Left hindlimb (tissue), 1 donor: ENCODE measurements around the gene FCGR2B.
"Not testable (repeated sequence)": the region's sequence is repeated elsewhere in the genome, so short reads cannot be mapped to it uniquely, and the experiment has no call there.

Experiments
- DNase-seq: peaks from one replicate; pipeline ENCODE4 v3.0.0-alpha.2; 2018

Gene FCGR2B

DNA sequence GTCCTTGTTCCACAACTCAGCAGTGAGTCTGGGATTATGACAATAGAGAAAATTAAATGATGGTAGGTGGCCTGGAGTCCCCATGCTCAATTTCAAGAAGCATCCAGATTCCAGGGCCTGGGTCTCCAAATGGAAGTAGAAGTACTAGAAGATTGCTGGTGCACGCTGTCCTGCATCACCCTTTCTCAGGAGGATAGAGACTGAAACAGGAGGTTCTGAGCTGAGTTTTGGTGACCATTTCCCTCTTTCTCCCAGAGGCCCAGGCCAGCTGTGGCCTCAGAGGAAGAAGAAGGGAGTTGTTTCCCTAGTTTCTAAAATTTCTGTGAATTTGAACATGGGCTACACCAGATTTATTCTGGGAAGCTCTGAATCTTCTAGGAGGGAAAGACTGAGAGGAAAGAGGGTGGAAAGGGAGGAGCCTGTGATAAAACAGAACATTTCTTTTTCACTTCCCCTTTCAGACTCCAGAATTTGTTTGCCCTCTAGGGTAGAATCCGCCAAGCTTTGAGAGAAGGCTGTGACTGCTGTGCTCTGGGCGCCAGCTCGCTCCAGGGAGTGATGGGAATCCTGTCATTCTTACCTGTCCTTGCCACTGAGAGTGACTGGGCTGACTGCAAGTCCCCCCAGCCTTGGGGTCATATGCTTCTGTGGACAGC lies at the start of gene FCGR2B:
Gene FCGR2B (plus strand): TSS at position 460 of the 656 bp plus-strand sequence. CDS start 99 bp downstream, at position 559.
- not testable (repeated sequence) for DNase-seq

DNA sequence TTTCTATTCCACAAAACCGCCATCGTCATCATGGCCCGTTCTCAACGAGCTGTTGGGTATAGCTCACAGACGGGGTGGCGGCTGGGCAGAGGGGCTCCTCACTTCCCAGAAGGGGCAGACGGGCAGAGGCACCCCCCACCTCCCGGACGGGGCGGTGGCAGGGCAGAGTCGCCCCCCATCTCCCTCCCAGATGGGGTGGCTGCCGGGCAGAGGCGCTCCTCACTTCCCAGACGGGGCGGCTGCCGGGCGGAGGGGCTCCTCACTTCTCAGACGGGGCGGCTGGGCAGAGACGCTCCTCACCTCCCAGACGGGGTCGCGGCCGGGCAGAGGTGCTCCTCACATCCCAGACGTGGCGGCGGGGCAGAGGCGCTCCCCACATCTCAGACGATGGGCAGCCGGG lies 46.5 kb upstream of the FCGR2B start:
- DNase-seq, result not testable (repeated sequence)

- not testable (repeated sequence) for DNase-seq
Measured at GRCh38 chr1:161618517-161618916, 44.4 kb upstream of the FCGR2B start.

- DNase-seq, result not testable (repeated sequence)
Measured at GRCh38 chr1:161620399-161620798, 42.5 kb upstream of the FCGR2B start.

GRCh38 chr1:161621181-161622000 lies 41.6 kb upstream of the FCGR2B start:
- peak; percentile 81 for DNase-seq

- not testable (repeated sequence) for DNase-seq
Measured at GRCh38 chr1:161622054-161622453, 40.9 kb upstream of the FCGR2B start.

- not testable (repeated sequence) for DNase-seq
Measured at GRCh38 chr1:161623401-161624051, 39.4 kb upstream of the FCGR2B start.

GRCh38 chr1:161624605-161625004 lies 38.3 kb upstream of the FCGR2B start:
- not testable (repeated sequence) for DNase-seq

- not testable (repeated sequence) for DNase-seq
Measured at GRCh38 chr1:161626445-161627146, 36.3 kb upstream of the FCGR2B start.

DNA sequence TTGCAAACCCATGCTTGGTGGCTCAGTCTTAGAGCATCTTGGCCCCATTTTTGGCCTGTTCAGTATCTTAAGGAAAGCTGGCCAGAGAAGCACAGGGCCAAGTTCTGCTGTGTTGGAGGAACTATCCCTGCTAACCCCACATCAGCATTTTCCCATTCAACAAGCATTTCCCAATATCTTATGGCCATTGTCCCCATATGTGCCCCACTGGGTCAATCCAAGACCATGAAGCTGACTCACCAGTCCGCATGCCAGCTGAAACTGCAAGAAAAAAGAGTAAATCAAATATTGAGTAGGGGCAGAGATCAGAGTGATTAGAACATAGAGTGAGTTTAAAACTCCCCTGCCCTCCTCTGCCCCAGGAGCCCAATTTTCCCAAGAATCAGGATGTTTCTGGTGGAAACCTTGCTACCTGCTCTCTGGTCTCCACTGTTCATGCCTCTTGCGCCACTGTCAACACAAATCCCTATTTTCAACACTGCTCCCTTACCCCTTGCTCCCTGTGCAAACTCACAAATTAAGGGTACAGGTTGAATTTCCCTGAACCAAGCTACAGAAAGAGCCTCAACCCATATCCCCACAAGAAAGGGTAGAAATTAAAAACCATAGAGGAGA lies 32.7 kb upstream of the FCGR2B start:
- DNase-seq, result not testable (repeated sequence)

DNA sequence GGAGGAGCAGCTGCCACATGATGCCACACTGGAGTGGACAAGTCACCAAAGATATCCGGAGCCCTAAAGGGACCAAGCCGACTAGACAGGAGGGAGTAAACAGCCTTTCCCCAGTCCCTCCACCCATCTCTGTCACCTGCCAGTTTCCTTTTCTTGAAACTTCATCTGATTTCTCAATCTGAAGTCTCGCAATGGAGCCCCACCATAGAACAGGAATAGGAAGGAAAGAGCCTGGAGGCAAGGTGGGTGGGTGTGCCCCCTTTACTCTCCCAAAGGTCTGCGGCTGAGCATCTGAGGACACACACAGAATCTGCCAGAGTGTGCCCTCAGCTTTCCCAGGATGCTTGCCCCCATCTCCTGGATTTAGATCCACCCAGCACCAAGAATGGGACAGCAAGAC lies 31.9 kb upstream of the FCGR2B start, which contains the start of gene FCGR3B:
Gene FCGR3B (minus strand): TSS at position 101 of the 400 bp plus-strand sequence. CDS start 82 bp downstream, at position 19.
- no peak for DNase-seq

DNA sequence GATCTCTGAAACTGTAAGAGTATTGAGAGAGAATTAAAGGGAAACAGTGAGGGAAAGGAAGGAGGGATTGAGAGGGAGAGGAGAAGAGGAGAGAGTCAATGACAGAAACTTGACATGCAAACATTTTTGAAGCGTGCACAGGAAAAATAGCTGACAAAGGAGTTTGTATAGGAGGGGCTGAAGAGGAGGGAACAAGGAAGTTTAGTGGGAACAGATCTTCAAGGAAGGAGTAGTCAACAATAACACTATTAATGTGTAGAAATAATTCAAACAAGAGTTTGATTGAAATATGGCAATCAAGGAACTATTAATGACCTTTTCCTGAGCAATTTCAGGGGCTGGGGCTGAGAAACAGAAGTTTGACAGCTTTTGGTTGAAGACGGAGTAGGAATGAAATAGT lies 27.9 kb upstream of the FCGR2B start:
- DNase-seq, result not testable (repeated sequence)

- DNase-seq, result not testable (repeated sequence)
Measured at GRCh38 chr1:161636189-161636782, 26.7 kb upstream of the FCGR2B start.

GRCh38 chr1:161636976-161637375 lies 26.0 kb upstream of the FCGR2B start:
- DNase-seq, result not testable (repeated sequence)

DNA sequence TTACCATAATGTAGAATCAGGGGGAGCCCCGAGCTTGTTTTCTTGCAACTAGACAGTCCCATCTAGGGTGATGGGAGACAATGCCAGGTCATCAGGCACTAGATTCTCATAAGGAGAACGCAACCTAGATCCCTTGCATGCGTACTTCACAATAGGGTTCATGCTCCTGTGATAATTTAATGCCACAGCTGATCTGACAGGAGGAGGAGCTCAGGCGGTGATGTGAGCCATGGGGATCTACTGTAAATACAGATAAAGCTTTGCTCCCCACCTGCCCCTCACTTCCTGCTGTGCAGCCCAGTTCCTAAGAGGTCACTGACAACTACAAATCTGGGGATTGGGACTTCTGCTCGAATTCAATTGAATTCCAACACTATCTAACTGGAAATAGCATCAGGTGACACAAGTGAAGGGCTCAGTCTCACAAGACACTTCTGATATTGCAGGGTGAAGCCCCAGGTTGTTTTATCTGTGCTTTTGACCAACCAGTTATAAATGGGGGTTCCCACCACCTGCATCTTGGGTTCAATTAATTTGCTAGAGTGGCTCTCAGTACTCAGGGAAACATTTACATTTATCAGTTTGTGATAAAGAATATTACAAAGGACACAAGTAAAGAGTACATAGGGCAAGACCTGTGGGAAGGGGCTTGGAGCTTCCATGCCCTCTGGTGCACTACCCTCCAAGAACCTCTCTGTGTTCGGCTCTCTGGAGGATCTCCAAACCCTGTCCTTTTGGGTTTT lies 24.5 kb upstream of the FCGR2B start:
- DNase-seq, result not testable (repeated sequence)

GRCh38 chr1:161639203-161639602 lies 23.7 kb upstream of the FCGR2B start:
- DNase-seq, result not testable (repeated sequence)

GRCh38 chr1:161642697-161643096 lies 20.2 kb upstream of the FCGR2B start:
- not testable (repeated sequence) for DNase-seq

DNA sequence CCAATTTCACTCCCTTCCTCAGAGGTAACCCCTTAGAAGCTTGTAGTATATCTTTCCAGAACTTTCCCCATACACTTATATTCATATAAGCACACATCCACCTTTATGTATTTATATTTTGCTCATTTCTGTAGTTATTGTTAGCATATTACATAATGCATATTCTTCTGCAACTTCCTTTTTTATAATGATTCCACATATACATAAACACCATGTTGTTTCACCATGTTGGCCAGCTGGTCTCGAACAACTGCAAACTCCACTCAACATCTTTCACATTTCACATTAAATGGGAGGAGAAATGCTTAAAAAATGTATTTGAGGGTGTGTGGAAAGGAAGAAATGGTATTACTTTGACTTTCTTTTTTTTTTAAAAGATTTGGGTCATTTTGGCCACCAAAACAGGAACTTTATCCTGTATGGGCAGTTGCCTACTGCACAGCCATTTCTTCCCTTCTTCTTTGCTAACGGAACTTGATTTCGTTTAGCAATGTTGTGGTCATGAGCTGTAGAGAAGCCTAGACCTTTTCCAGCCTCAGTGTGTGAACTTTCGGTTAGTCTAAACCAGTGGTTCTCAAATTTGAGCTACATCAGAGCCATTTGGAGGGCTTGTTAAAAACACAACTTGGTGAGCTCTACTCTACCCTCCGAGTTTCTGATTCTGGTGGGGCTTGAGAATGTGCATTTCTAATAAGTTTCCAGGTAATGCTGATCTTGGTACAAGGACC lies 19.3 kb upstream of the FCGR2B start:
- DNase-seq, result not testable (repeated sequence)

DNA sequence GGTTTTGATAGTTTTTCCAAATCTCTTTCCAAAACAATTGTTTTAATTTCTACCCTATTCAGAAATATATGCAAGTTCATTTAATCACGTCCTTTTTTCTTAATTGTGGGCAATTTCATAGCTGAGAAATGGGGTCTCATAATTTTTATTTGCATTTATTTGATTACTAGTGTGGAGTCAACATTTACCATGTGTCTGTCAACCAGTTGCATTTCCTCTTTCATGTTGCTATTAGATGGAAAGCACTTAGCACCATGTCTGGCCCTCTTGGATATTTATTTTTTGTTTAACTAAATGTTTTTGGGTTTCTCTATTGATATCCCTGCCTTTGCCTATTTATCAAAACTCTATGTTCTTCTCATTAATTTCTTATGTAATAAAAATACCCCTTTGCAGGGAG lies 18.1 kb upstream of the FCGR2B start:
- not testable (repeated sequence) for DNase-seq
